Mesothelial cell of epicardium (in vitro differentiated cells): ENCODE data around the gene ASIC2. TPM values are rescaled to one million over a fixed set of nuclear protein-coding genes. Genes with fewer than 3 reads are reported as not detected.
"Not testable (repeated sequence)": the region's sequence is repeated elsewhere in the genome, so short reads cannot be mapped to it uniquely, and the experiment has no call there.

Source experiments
- DNase-seq, 2 experiments: peaks; one replicate each; pipeline ENCODE4 v3.0.0; 2021; ENCODE audit warnings: low spot score in 2 of 2; ENCODE audit not compliant: unreplicated experiment in 2 of 2
- H3K27ac Mint-ChIP-seq: 2 replicates; pipeline ENCODE4 v1.8.0; 2021; ENCODE audit warnings: mixed read lengths
- H3K27me3 Mint-ChIP-seq: 2 replicates; pipeline ENCODE4 v1.8.0; 2021; ENCODE audit warnings: low read depth, mixed read lengths
- H3K36me3 Mint-ChIP-seq: 2 replicates; pipeline ENCODE4 v1.8.0; 2021; ENCODE audit warnings: mixed read lengths
- H3K4me1 Mint-ChIP-seq: 2 replicates; pipeline ENCODE4 v1.8.0; 2021; ENCODE audit warnings: mixed read lengths
- H3K4me3 Mint-ChIP-seq: 2 replicates; pipeline ENCODE4 v1.8.0; 2021; ENCODE audit warnings: mild to moderate bottlenecking, moderate library complexity, mixed read lengths
- H3K9me3 Mint-ChIP-seq: 2 replicates; pipeline ENCODE4 v1.8.0; 2021; ENCODE audit warnings: mixed read lengths
- total RNA-seq: library from RNA; stranded (reverse); gene quantifications from 3 replicates; pipeline ENCODE4 v1.2.1, GENCODE V29; 2021
- TF ChIP-seq, protein P1 (sequence below): fragments of 200-600 bp; sonication (generic); IDR thresholded peaks from one replicate; pipeline ENCODE4 v1.5.0; 2021; ENCODE audit warnings: antibody characterized with exemption; ENCODE audit not compliant: unreplicated experiment

The ASIC2 gene
- total RNA-seq, 1 donor from 2014 or later: 3.4 TPM

DNA sequence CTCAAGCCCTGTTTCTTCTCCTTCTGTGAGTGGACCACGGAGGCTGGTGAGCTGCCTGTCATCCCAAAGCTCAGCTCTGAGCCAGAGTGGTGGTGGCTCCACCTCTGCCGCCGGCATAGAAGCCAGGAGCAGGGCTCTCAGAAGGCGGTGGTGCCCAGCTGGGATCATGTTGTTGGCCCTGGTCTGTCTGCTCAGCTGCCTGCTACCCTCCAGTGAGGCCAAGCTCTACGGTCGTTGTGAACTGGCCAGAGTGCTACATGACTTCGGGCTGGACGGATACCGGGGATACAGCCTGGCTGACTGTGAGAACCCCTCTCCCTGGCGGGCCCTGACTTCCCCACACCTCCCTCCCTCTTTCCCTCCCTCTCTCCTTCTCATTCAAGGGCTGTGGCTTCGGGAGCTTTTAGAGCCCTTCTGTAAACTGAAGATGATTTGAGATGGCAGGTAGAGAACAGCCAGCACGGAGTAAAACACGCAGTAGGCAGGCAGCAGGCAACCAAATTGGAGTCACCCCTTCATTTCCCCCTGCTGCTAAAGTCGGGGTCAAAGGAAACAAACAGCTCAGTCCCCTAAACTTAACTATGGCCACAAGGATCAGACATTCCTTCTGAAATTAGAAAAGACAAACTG lies 297.6 kb downstream of the ASIC2 start:
- H3K27ac Mint-ChIP-seq: no peak overlapping the region
- peaks cover 28% of the 10 kb centered on the region for H3K27me3 Mint-ChIP-seq
- H3K9me3 Mint-ChIP-seq: no peaks in the 10 kb centered on the region
- H3K4me3 Mint-ChIP-seq: no peak overlapping the region
- H3K36me3 Mint-ChIP-seq: no peaks in the 10 kb centered on the region
- no peak for DNase-seq
- TF ChIP-seq, protein P1, sequence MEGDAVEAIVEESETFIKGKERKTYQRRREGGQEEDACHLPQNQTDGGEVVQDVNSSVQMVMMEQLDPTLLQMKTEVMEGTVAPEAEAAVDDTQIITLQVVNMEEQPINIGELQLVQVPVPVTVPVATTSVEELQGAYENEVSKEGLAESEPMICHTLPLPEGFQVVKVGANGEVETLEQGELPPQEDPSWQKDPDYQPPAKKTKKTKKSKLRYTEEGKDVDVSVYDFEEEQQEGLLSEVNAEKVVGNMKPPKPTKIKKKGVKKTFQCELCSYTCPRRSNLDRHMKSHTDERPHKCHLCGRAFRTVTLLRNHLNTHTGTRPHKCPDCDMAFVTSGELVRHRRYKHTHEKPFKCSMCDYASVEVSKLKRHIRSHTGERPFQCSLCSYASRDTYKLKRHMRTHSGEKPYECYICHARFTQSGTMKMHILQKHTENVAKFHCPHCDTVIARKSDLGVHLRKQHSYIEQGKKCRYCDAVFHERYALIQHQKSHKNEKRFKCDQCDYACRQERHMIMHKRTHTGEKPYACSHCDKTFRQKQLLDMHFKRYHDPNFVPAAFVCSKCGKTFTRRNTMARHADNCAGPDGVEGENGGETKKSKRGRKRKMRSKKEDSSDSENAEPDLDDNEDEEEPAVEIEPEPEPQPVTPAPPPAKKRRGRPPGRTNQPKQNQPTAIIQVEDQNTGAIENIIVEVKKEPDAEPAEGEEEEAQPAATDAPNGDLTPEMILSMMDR: no peak
- peaks cover 4% of the 10 kb centered on the region for H3K4me1 Mint-ChIP-seq

DNA sequence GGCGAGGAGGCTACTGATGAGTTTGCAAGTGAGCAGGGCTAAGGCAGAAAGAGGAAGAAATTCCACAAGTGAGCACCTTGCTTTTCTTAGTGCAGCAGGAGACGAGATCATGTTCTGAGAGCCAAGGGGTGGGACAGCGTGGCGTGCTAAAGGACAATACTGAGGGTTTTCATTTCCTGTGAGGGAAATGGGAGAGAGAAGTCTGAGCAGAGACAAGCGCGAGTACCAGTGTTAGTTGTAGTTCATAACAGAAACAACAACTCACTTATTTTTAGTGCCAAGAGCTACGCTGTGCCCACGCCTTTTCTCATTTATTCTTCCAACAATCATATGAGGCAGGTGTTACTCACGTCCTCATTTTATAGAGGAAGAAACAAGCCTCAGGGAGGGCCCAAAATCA lies 299.1 kb downstream of the ASIC2 start:
- H3K4me1 Mint-ChIP-seq: peaks cover 4% of the 10 kb centered on the region

DNA sequence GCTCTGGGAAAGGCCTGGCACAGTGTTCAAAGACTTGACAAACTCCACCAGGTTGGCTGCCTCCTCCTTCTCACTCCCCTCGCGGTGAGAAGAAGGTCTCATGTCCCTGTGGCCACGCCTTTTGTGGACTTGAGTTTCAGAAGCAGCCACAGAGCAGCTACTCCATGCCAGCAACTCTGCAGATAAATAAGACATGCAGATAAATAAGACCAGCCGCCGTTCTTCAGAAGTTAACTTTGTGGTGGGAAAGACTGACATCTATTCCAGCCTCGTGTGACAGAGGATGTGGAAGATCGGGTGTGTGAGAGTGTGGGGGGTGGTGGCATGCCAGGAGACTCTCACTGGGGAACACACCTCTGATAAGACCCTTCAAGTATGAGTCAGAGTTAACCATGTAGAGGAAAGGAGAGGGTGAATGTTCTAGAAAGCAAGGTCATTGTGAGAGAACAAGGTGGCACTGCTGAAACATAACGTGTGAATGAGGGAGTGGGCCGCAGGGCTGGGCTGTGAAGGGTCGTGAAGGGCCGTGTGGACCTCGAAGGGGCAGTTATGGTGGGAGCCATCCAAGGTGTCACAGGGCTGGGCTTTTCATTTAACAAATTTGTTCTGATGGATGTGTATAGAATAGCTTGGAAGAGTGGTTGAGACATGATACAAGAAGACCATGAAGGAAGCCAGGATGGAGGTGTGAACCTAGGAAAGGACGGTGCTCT lies 300.6 kb downstream of the ASIC2 start:
- no peak for DNase-seq
- Mint-ChIP-seq H3K36me3 (no peaks in the 10 kb centered on the region), H3K27ac (no peak overlapping the region), H3K4me1 (no peaks in the 10 kb centered on the region), H3K4me3 (no peak overlapping the region), H3K27me3 (peaks cover 12% of the 10 kb centered on the region), H3K9me3 (peaks cover 18% of the 10 kb centered on the region)
- TF ChIP-seq, protein P1: no peak

More for the DNA sequence above, 299.1 kb downstream of the ASIC2 start:
- H3K27me3 Mint-ChIP-seq: peaks cover 21% of the 10 kb centered on the region
- no peak for DNase-seq
- no peak overlapping the region for H3K4me3 Mint-ChIP-seq
- TF ChIP-seq, protein P1: no peak
- no peak overlapping the region for H3K27ac Mint-ChIP-seq
- no peaks in the 10 kb centered on the region for H3K36me3 Mint-ChIP-seq
- peaks cover 4% of the 10 kb centered on the region for H3K9me3 Mint-ChIP-seq

DNA sequence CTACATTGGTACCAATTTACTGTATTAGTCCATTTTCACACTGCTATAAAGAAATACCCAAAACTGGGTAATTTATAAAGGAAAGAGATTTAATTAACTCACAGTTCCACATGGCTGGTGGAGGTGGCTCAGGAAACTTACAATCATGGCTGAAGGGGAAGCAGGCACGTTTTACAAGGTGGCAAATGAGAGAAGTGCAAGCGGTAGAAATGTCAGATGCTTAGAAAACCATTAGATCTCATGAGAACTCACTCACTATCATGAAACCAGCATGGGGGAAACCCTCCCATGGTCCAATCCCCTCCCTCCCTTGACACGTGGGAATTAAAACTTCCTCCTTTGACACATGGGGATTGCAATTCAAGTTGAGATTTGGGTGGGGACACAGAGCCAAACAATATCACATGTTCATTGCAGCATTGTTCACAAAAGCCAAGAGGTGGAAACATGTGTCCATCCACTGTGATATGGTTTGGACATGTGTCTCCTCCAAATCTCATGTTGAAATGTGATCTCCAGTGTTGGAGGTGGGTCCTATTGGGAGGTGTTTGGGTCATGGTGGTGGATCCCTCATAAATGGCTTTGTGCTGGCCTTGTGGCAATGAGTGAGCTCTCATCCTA lies 304.5 kb downstream of the ASIC2 start:
- TF ChIP-seq, protein P1: no peak
- no peak for DNase-seq
- H3K27me3 Mint-ChIP-seq: peaks cover 19% of the 10 kb centered on the region

DNA sequence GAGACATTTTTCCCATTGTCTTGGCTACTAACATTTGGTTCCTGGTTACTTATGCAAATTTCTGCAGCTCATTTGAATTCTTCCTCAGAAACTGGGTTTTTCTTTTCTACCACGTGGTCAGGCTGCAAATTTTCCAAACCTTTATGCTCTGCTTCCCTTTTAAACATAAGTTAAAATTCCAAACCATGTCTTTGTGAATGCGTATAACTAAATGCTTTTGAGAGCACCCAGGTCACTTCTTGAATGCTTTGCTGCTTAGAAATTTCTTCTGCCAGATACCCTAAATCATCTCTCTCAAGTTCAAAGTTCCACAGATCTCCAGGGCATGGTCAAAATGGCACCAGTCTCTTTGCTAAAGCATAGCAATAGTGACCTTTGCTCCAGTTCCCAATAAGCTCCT lies 305.2 kb downstream of the ASIC2 start:
- not testable (repeated sequence) for H3K4me3 Mint-ChIP-seq, H3K36me3 Mint-ChIP-seq, H3K27ac Mint-ChIP-seq, H3K4me1 Mint-ChIP-seq, DNase-seq
- Mint-ChIP-seq H3K9me3 (peaks cover 18% of the 10 kb centered on the region), H3K27me3 (peaks cover 19% of the 10 kb centered on the region)

More for the DNA sequence above, 304.5 kb downstream of the ASIC2 start:
- Mint-ChIP-seq H3K27ac (no peak overlapping the region), H3K4me1 (no peaks in the 10 kb centered on the region), H3K9me3 (peaks cover 18% of the 10 kb centered on the region), H3K4me3 (no peak overlapping the region), H3K36me3 (no peaks in the 10 kb centered on the region)

DNA sequence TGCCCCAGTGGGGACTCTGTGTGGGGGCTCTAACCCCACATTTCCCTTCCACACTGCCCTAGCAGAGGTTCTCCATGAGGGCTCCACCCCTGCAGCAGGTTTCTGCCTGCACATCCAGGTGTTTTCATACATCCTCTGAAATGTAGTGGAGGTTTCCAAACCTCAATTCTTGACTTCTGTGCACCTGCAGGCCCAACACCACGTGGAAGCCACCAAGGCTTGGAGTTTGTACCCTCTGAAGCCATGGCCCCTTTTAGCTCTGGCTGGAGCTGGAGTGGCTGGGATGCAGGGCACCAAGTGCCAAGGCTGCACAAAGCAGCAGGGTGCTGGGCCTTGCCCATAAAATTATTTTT lies 305.7 kb downstream of the ASIC2 start:
- H3K27ac Mint-ChIP-seq, H3K4me1 Mint-ChIP-seq, H3K4me3 Mint-ChIP-seq, H3K36me3 Mint-ChIP-seq, DNase-seq: not testable (repeated sequence)
- Mint-ChIP-seq H3K27me3 (peaks cover 19% of the 10 kb centered on the region), H3K9me3 (peaks cover 22% of the 10 kb centered on the region)
